Cortex of kidney (tissue), 1 donor: Measurements from ENCODE around the gene FNDC11.
"Not testable (repeated sequence)": the region's sequence is repeated elsewhere in the genome, so short reads cannot be mapped to it uniquely, and the experiment has no call there.

Experiments used
- DNase-seq: peaks from one replicate; lab custom pipeline; 2025; lab: John Stamatoyannopoulos, UW

The FNDC11 gene

DNA sequence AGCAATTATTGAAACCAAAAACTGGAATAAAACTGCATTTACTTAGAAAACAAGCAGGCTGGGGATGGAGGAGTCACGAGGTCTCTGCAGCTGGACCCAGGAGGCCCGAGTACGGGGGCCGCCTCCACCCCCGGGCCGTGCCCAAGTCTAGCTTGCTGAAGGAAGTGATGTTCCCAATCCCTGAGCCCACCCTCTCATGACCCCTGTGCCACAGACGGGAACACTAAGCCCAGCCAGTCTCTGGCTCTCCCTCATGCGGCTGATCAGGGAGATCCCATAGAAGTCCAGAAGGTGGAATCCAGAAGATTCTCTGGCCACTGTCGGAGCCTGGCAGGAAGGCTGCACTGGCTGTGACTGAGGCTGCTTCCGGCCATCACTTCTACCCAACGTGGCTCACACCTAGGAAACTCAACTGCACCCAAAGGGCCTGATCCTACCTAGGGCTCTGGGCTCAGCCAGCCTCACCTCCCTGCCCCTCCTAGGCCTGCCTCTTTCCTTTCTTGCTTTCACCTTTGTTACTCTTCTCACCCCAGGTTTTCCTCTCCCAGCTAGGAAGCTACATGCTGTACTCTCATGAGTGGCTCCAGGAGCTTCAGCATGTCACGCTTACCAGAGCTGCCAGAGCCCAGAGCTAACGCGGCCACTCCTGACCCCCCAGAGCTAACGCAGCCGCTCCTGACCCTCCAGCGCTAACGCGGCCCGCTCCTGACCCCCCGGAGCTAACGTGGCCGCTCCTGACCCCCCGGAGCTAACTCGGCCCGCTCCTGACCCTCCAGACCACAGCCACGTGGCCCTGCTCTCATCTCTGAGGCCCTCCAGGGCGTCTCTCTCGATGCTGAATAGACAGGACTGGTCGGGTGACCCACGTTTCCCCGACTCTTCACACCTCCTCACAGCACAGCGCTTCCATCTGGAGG lies 44.8 kb downstream of the FNDC11 start:
- no peak for DNase-seq

DNA sequence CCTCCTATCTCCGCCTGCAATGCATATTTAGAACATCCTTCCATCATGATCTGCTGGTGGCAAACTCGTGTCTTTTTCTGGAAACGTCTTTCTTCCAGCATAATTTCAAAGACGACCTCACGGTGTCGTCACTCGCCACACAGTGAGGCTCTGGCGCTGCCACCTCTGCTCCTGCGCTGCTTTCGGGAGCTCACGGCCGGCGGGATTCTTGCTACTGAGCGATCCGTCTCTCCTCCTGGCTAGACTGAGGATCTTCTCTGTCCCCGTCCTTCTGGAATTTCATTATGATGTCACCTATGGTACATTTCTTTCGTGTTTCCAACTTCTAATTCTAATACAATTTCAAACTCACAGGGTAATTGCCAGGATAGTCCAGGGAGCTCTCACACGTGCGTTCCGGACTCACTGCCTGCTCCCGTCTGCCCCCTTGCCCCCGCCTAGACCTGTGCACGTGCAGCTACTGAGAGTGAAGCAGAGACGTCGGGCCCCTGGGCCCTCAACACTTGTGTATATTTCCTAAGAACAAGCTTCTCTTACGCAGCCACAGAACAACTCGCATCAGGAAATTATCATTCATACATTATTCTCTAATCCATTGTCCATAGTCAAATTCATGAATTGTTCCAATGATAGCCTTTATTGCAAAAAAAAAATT lies 45.6 kb downstream of the FNDC11 start:
- no peak for DNase-seq

DNA sequence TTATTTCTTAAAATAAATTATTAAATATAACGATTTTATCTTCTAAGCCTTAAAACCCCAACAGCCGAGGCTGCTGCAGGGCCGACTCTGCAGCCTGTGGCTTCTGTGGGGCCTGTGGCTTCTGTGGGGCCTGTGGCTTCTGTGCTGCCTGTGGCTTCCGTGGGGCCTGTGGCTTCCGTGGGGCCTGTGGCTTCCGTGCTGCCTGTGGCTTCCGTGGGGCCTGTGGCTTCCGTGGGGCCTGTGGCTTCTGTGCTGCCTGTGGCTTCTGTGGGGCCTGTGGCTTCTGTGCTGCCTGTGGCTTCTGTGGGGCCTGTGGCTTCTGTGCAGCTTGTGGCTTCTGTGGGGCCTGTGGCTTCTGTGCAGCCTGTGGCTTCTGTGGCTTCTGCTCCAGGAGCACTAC lies 47.7 kb downstream of the FNDC11 start:
- DNase-seq, result not testable (repeated sequence)

GRCh38 chr20:63602321-63602720 lies 48.4 kb downstream of the FNDC11 start:
- no peak for DNase-seq
